ENCODE data around the gene NT5C1A.

GRCh38 chr1:39671433-39671792 is 494 bp downstream of the NT5C1A start:
- no peak for TF ChIP-seq CTCF (IDR thresholded peaks at IDR 0.05)
- no peak for TF ChIP-seq POLR2A (IDR thresholded peaks at IDR 0.05)

Data from gastroesophageal sphincter (tissue), 3 donors.